AG09309 (cell line): ENCODE results near the gene PXMP2.

Experiments used
- DNase-seq: peaks from one replicate; pipeline ENCODE4 v3.0.0-alpha.2; 2010; ENCODE audit warnings: low read depth
- H3K4me3 ChIP-seq: 2 replicates; pipeline ENCODE4 v1.5.1; 2011; ENCODE audit warnings: mild to moderate bottlenecking, low read depth, low read length, moderate library complexity; ENCODE audit not compliant: control insufficient read depth
- TF ChIP-seq, protein P1 (sequence below): IDR thresholded peaks from 2 replicates; pipeline ENCODE4 v1.5.1; 2011; ENCODE audit warnings: mild to moderate bottlenecking, low read depth, low read length, inconsistent platforms; ENCODE audit not compliant: insufficient read depth, control insufficient read depth; ENCODE audit errors: missing control alignments

PXMP2 gene

DNA sequence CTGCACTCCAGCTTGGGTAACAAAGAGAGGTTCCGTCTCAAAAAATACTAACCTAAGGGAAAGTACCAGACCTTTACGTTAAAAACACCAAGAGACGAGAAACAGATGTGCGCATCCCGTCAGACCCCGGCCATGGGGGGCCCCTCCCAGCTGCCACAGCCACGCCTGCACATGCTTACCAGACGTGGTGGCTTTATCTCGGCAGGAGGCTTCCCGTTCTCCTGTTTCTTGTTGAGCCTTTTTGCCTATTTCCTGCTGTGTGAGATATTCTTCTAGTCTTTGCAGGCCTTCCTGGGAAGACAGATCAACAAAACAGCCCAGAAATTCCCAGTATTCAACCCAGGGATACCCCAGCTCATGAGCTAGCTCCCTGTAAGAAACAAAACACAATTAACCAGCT is 46.8 kb downstream of the PXMP2 start:
- no peak overlapping the region for H3K4me3 ChIP-seq
- DNase-seq = no peak
- TF ChIP-seq, protein P1, sequence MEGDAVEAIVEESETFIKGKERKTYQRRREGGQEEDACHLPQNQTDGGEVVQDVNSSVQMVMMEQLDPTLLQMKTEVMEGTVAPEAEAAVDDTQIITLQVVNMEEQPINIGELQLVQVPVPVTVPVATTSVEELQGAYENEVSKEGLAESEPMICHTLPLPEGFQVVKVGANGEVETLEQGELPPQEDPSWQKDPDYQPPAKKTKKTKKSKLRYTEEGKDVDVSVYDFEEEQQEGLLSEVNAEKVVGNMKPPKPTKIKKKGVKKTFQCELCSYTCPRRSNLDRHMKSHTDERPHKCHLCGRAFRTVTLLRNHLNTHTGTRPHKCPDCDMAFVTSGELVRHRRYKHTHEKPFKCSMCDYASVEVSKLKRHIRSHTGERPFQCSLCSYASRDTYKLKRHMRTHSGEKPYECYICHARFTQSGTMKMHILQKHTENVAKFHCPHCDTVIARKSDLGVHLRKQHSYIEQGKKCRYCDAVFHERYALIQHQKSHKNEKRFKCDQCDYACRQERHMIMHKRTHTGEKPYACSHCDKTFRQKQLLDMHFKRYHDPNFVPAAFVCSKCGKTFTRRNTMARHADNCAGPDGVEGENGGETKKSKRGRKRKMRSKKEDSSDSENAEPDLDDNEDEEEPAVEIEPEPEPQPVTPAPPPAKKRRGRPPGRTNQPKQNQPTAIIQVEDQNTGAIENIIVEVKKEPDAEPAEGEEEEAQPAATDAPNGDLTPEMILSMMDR = no peak

DNA sequence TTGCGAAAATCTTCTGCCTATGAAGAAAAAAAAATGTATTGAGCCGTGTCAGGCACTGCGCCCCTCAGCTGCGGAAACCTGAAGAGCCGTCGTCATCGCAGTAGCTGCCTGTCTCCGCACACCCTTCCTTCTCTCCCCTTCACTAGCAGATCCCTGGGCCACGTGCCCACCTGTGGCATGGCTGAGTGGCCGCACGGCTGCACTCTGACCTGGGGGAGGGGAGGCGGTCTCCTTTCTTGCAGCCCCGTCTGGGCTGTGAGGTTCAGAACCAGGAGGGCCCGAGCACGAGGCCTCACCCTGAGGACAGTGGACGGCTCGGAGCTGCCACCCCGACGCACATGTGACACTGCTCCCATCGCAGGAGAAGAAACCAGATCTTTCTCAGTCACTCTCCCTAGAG is 48.1 kb downstream of the PXMP2 start:
- TF ChIP-seq, protein P1 = no peak
- no peak for DNase-seq
- no peak overlapping the region for H3K4me3 ChIP-seq

DNA sequence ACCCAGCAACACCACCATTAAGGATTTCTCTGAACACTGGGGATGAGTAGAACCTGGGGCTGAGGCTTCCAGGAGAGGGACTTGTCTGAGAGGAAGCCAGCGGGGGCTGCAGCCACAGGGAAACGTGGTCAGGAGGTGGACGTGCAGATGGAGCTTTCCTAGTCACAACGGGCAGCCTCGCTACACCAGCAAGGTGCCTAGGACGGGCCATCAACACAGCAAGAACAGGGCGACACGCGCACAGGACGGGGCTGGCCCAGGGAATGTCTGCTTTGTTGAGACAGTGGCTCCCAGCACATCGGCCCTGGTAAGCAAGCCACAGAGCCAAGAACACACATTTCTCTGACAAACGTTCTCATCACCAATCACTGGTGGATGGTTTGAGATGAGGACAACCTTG is 49.0 kb downstream of the PXMP2 start:
- no peak for DNase-seq
- TF ChIP-seq, protein P1 = no peak
- H3K4me3 ChIP-seq = no peak overlapping the region

DNA sequence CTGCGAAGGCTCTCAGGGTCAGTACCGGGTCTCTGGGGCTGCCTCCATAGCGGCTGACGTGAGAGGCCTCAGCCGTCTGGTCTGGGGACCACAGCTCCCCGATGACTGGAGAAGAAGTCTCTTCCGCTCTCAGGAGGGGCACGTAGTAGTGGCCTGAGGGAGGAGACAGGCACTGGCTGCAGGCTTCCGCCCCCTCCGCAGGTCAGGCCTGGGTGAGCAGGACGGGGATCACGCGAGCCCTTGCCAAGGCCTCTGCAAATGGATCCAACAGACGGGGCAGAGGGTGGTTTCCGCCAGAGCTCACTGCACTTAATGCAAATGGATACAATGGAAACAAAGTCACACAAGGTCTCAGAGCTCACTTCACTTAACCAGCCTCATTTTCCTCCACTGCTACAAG is 49.5 kb downstream of the PXMP2 start:
- H3K4me3 ChIP-seq = no peak overlapping the region
- TF ChIP-seq, protein P1 = no peak
- DNase-seq = no peak

DNA sequence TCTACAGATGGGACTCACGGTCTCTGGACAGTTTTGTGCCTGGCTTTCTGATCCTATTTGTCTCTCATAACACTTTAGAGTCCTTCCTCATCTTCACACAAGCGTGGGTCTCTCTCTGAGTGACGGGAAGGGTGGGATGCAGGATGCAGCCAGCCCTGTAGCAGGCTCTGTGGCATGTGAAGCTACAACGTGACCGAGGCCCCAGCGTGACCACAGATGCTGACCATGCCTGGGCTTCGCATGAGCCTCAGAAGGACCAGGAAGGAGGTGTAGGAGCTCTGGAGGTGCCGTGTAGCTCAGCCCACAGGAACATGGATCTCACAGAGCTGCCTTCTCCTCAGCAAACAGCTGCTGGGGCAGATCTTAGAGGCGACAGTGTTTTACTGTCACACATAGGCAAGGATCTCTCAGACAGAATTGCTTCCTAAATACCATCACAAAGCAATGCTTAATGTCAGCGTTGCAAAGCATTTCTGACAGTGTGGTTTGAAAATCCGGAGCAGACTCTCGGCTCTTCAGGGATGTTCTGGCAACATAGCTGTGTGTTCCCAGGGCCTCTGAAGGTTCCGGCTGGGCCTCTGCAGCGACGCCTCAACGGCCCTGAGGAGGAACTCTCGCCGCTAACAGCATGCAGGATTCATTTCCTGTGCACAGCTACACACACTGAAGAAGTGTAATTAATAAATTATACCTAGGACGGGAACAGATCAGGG is 52.4 kb downstream of the PXMP2 start:
- TF ChIP-seq, protein P1 = no peak
- no peak for DNase-seq
- no peak overlapping the region for H3K4me3 ChIP-seq

DNA sequence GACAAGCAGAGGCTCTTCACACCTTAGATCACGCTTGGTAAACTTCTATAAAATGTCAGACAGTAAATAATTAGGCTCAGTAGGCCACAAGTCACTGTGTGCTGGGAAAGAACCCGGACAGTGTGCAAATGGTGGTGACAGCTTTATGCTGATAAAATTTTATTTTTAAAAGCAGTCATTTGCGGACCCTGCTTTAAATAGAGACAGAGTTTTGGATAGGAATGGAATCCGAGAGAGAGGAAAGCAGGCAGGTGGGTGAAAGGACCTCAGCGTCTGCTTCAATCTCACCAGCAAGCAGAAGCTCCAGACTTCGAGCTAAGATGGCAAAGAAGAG is 52.9 kb downstream of the PXMP2 start:
- no peak for DNase-seq
- TF ChIP-seq, protein P1 = no peak
- no peak overlapping the region for H3K4me3 ChIP-seq

DNA sequence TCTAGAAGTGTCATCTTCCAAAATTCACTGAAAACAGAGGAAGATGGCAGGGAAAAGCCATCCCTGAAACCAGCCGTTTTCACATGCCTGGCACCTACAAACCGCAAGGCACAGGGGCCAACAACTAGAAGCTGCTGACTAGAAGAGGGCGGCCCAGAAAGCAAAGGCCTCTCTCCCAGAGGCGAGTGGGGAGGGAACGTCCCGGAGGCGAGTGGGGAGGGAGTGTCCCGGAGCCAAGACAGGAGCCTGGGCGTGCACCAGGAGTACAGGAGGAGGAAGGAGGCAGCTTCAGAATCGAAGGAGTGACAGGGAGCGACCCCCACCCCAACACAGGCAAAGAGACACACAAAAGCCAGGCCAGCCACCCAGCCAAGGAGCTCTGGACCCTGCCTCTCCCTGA is 53.3 kb downstream of the PXMP2 start:
- no peak overlapping the region for H3K4me3 ChIP-seq
- TF ChIP-seq, protein P1 = no peak
- DNase-seq = no peak
